OCI-LY7 (cell line): ENCODE data around the gene ERP29. TPM values are rescaled to one million over a fixed set of nuclear protein-coding genes. Genes with fewer than 3 reads are reported as not detected.

Source experiments
- BruUV-seq: library from RNA; stranded (reverse); fragments of 400-500 nt; replicated peaks from 2 replicates; lab custom pipeline; 2021; lab: Mats Ljungman, UMichigan
- CTCF ChIA-PET: fragments of 300-600 bp; sonication (Branson Sonifier 250); formaldehyde crosslinking; loops from one replicate; lab custom pipeline; 2022; ENCODE audit warnings: antibody characterized with exemption; ENCODE audit not compliant: unreplicated experiment; lab: Charles Lee
- POLR2A ChIA-PET: fragments of 300-600 bp; sonication (Branson Sonifier 250); formaldehyde crosslinking; loops from one replicate; lab custom pipeline; 2022; ENCODE audit warnings: antibody characterized with exemption; lab: Charles Lee
- DNase-seq: peaks from one replicate; pipeline ENCODE4 v3.0.0-alpha.2; 2015; ENCODE audit warnings: low spot score
- H2AFZ ChIP-seq: fragments of 200-600 bp; sonication (generic), shearing (Covaris generic); 2 replicates; pipeline ENCODE4 v1.6.1; 2014; ENCODE audit warnings: mild to moderate bottlenecking, antibody characterized with exemption, low read length, moderate library complexity
- H3K27ac ChIP-seq: fragments of 200-600 bp; sonication (generic); 2 replicates; pipeline ENCODE4 v1.5.1; 2014; ENCODE audit warnings: mixed run types, low read depth, mild to moderate bottlenecking, moderate library complexity, low read length, inconsistent platforms; ENCODE audit not compliant: poor library complexity, severe bottlenecking
- H3K36me3 ChIP-seq: fragments of 200-600 bp; sonication (generic); 2 replicates; pipeline ENCODE4 v1.6.1; 2014; ENCODE audit warnings: mild to moderate bottlenecking, antibody characterized with exemption, low read length, moderate library complexity, mixed read lengths; ENCODE audit not compliant: insufficient read depth
- H3K4me1 ChIP-seq: fragments of 200-600 bp; sonication (generic); 2 replicates; pipeline ENCODE4 v1.5.1; 2014; ENCODE audit warnings: mild to moderate bottlenecking, low read length; ENCODE audit not compliant: insufficient read depth, poor library complexity, severe bottlenecking
- H3K4me2 ChIP-seq: fragments of 200-600 bp; sonication (generic); 2 replicates; pipeline ENCODE4 v1.6.1; 2014; ENCODE audit warnings: mild to moderate bottlenecking, low read length
- H3K4me3 ChIP-seq: fragments of 200-600 bp; sonication (generic); 2 replicates; pipeline ENCODE4 v1.5.1; 2014; ENCODE audit warnings: mild to moderate bottlenecking, low read depth, low read length; ENCODE audit not compliant: poor library complexity, severe bottlenecking
- H3K79me2 ChIP-seq: fragments of 200-600 bp; sonication (generic); 2 replicates; pipeline ENCODE4 v1.6.1; 2016; ENCODE audit warnings: low read depth, mild to moderate bottlenecking, low read length, moderate library complexity, mixed read lengths; ENCODE audit not compliant: insufficient read depth
- H3K9me2 ChIP-seq: fragments of 200-600 bp; sonication (generic); 2 replicates; pipeline ENCODE4 v1.6.1; 2016; ENCODE audit warnings: mild to moderate bottlenecking, low read length, mixed read lengths; ENCODE audit not compliant: insufficient read depth
- H3K9me3 ChIP-seq: fragments of 200-600 bp; sonication (generic); 2 replicates; pipeline ENCODE4 v1.6.1; 2014; ENCODE audit warnings: mild to moderate bottlenecking, mixed run types, low read length, mixed read lengths
- H4K20me1 ChIP-seq: fragments of 200-600 bp; sonication (generic); 2 replicates; pipeline ENCODE4 v1.6.1; 2014; ENCODE audit warnings: mild to moderate bottlenecking, antibody characterized with exemption, low read length, moderate library complexity, mixed read lengths; ENCODE audit not compliant: insufficient read depth
- CTCF ChIP-seq: fragments of 200-600 bp; sonication (generic); conservative IDR thresholded peaks from 2 replicates; pipeline ENCODE4 v1.5.1; 2014; ENCODE audit warnings: mild to moderate bottlenecking, antibody characterized with exemption, low read length, moderate library complexity, mixed read lengths
- EZH2phosphoT487 ChIP-seq: fragments of 200-600 bp; sonication (generic); IDR thresholded peaks from 2 replicates; pipeline ENCODE4 v1.6.1; 2018; ENCODE audit warnings: low read depth, borderline replicate concordance, mild to moderate bottlenecking, mixed run types, antibody characterized with exemption, low read length, moderate library complexity, mixed read lengths
- intact Hi-C: fragments of 100-400 bp; cut with micrococcal nuclease; formaldehyde crosslinking; loops from one replicate; pipeline ENCODE4 v1.10.0; 2022; ENCODE audit not compliant: unreplicated experiment
- total RNA-seq, 2 experiments: library from RNA; depleted of rRNA in 1 of 2; stranded (reverse); fragments of >200 nt in 1 of 2; shearing (Covaris generic) in 1 of 2; gene quantifications; 2 replicates each; pipeline ENCODE4 v1.2.3, GENCODE V29; 2014 to 2022

The ERP29 gene
- total RNA-seq, 2 experiments from 2014 or later: 72.1 to 107 TPM

GRCh38 chr12:111976860-111977259, 36.4 kb upstream of the ERP29 start:
- no peak for DNase-seq
- H3K36me3 ChIP-seq: no peaks in the 10 kb centered on the region
- no peak overlapping the region for H3K27ac ChIP-seq
- no peak overlapping the region for H3K4me3 ChIP-seq
- no peaks in the 10 kb centered on the region for H3K4me1 ChIP-seq
- ChIA-PET CTCF (no interaction called here), POLR2A (no interaction called here)
- intact Hi-C loops: no loop called here
- H4K20me1 ChIP-seq: no peaks in the 10 kb centered on the region
- TF ChIP-seq CTCF: no peak
- TF ChIP-seq EZH2phosphoT487: no peak
- no peaks in the 10 kb centered on the region for H3K9me2 ChIP-seq
- H2AFZ ChIP-seq: no peak overlapping the region
- no TSS peak for BruUV-seq
- no peak overlapping the region for H3K4me2 ChIP-seq
- no peaks in the 10 kb centered on the region for H3K79me2 ChIP-seq
- H3K9me3 ChIP-seq: no peaks in the 10 kb centered on the region

- no peak for DNase-seq
- no peaks in the 10 kb centered on the region for H3K9me2 ChIP-seq
- no peak overlapping the region for H2AFZ ChIP-seq
- H4K20me1 ChIP-seq: no peaks in the 10 kb centered on the region
- H3K4me2 ChIP-seq: no peak overlapping the region
- no peaks in the 10 kb centered on the region for H3K4me1 ChIP-seq
- no peaks in the 10 kb centered on the region for H3K36me3 ChIP-seq
- H3K9me3 ChIP-seq: no peaks in the 10 kb centered on the region
- POLR2A ChIA-PET: interaction anchor here (0.5 kb wide), 1 partner anchor 372 kb away, joined by 3 read pairs; no protein-coding TSS in a partner anchor
- no peak overlapping the region for H3K4me3 ChIP-seq
- CTCF ChIA-PET: no interaction called here
- no peak for TF ChIP-seq CTCF
- TF ChIP-seq EZH2phosphoT487: no peak
- no TSS peak for BruUV-seq
- intact Hi-C loops: no loop called here
- H3K27ac ChIP-seq: no peak overlapping the region
- H3K79me2 ChIP-seq: no peaks in the 10 kb centered on the region
Measured at GRCh38 chr12:111978545-111978944, 34.7 kb upstream of the ERP29 start.

- no peak overlapping the region for H3K4me2 ChIP-seq
- POLR2A ChIA-PET: interaction anchor here (0.9 to 1.0 kb wide), 2 partner anchors 8 to 13 kb away, joined by 3 to 4 read pairs; no protein-coding TSS in a partner anchor
- H4K20me1 ChIP-seq: no peaks in the 10 kb centered on the region
- no peak overlapping the region for H3K4me3 ChIP-seq
- no peaks in the 10 kb centered on the region for H3K79me2 ChIP-seq
- intact Hi-C loops: no loop called here
- no peak for DNase-seq
- H2AFZ ChIP-seq: no peak overlapping the region
- TF ChIP-seq CTCF: no peak
- no peak for TF ChIP-seq EZH2phosphoT487
- CTCF ChIA-PET: no interaction called here
- H3K4me1 ChIP-seq: no peaks in the 10 kb centered on the region
- H3K9me2 ChIP-seq: no peaks in the 10 kb centered on the region
- H3K9me3 ChIP-seq: no peaks in the 10 kb centered on the region
- H3K36me3 ChIP-seq: no peaks in the 10 kb centered on the region
- H3K27ac ChIP-seq: no peak overlapping the region
- BruUV-seq: no TSS peak
Measured at GRCh38 chr12:111980598-111980997, 32.6 kb upstream of the ERP29 start.
